SH-SY5Y (cell line): Measurements from ENCODE around the gene MMP11.

Source experiments
- GATA2 ChIP-seq: IDR thresholded peaks from 2 replicates; pipeline ENCODE4 v1.6.1; 2011; ENCODE audit warnings: mild to moderate bottlenecking, low read depth, low read length
- GATA3 ChIP-seq: IDR thresholded peaks from 2 replicates; pipeline ENCODE4 v1.6.1; 2011; ENCODE audit warnings: low read depth, mild to moderate bottlenecking, low read length, moderate library complexity

DNA sequence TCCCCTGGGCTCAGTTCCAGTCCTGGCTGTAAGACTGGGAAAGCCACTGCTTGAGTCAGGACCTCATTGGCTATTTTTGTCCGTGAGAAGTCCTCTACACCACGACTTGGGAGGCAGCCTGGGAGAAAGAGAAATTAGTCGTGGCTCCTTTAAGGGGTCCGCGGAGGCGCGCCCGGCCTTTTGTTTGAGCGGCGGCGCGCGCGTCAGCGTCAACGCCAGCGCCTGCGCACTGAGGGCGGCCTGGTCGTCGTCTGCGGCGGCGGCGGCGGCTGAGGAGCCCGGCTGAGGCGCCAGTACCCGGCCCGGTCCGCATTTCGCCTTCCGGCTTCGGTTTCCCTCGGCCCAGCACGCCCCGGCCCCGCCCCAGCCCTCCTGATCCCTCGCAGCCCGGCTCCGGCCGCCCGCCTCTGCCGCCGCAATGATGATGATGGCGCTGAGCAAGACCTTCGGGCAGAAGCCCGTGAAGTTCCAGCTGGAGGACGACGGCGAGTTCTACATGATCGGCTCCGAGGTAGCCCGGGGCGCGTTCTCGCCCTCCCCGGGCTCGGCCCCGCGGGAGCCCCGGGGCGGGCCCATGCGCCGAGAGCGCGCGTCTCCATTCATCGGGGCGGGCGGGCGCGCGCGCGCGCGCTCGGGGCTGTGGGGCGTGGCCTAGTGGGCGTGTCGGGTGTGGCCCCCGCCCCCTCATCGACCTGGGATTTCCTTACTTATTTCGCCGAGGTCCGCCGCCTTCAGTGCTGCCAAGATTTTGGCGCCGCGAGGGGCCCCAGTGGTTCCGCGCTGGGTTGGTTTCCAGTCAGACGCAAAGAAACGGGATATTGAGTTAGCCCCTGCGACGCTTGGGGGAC lies 14.3 kb downstream of the MMP11 start, which contains the start of gene SMARCB1:
- TF ChIP-seq GATA2 (no peak), GATA3 (no peak)
